OCI-LY7 (cell line): ENCODE measurements around the gene CRYBG2. TPM values are rescaled to one million over a fixed set of nuclear protein-coding genes. Genes with fewer than 3 reads are reported as not detected.

Experiments used
- BruUV-seq: library from RNA; stranded (reverse); fragments of 400-500 nt; replicated peaks from 2 replicates; lab custom pipeline; 2021; lab: Mats Ljungman, UMichigan
- CTCF ChIA-PET: fragments of 300-600 bp; sonication (Branson Sonifier 250); formaldehyde crosslinking; loops from one replicate; lab custom pipeline; 2022; ENCODE audit warnings: antibody characterized with exemption; ENCODE audit not compliant: unreplicated experiment; lab: Charles Lee
- POLR2A ChIA-PET: fragments of 300-600 bp; sonication (Branson Sonifier 250); formaldehyde crosslinking; loops from one replicate; lab custom pipeline; 2022; ENCODE audit warnings: antibody characterized with exemption; lab: Charles Lee
- DNase-seq: peaks from one replicate; pipeline ENCODE4 v3.0.0-alpha.2; 2015; ENCODE audit warnings: low spot score
- H2AFZ ChIP-seq: fragments of 200-600 bp; sonication (generic), shearing (Covaris generic); 2 replicates; pipeline ENCODE4 v1.6.1; 2014; ENCODE audit warnings: mild to moderate bottlenecking, antibody characterized with exemption, low read length, moderate library complexity
- H3K27ac ChIP-seq: fragments of 200-600 bp; sonication (generic); 2 replicates; pipeline ENCODE4 v1.5.1; 2014; ENCODE audit warnings: mixed run types, low read depth, mild to moderate bottlenecking, moderate library complexity, low read length, inconsistent platforms; ENCODE audit not compliant: poor library complexity, severe bottlenecking
- H3K36me3 ChIP-seq: fragments of 200-600 bp; sonication (generic); 2 replicates; pipeline ENCODE4 v1.6.1; 2014; ENCODE audit warnings: mild to moderate bottlenecking, antibody characterized with exemption, low read length, moderate library complexity, mixed read lengths; ENCODE audit not compliant: insufficient read depth
- H3K4me1 ChIP-seq: fragments of 200-600 bp; sonication (generic); 2 replicates; pipeline ENCODE4 v1.5.1; 2014; ENCODE audit warnings: mild to moderate bottlenecking, low read length; ENCODE audit not compliant: insufficient read depth, poor library complexity, severe bottlenecking
- H3K4me2 ChIP-seq: fragments of 200-600 bp; sonication (generic); 2 replicates; pipeline ENCODE4 v1.6.1; 2014; ENCODE audit warnings: mild to moderate bottlenecking, low read length
- H3K4me3 ChIP-seq: fragments of 200-600 bp; sonication (generic); 2 replicates; pipeline ENCODE4 v1.5.1; 2014; ENCODE audit warnings: mild to moderate bottlenecking, low read depth, low read length; ENCODE audit not compliant: poor library complexity, severe bottlenecking
- H3K79me2 ChIP-seq: fragments of 200-600 bp; sonication (generic); 2 replicates; pipeline ENCODE4 v1.6.1; 2016; ENCODE audit warnings: low read depth, mild to moderate bottlenecking, low read length, moderate library complexity, mixed read lengths; ENCODE audit not compliant: insufficient read depth
- H3K9me2 ChIP-seq: fragments of 200-600 bp; sonication (generic); 2 replicates; pipeline ENCODE4 v1.6.1; 2016; ENCODE audit warnings: mild to moderate bottlenecking, low read length, mixed read lengths; ENCODE audit not compliant: insufficient read depth
- H3K9me3 ChIP-seq: fragments of 200-600 bp; sonication (generic); 2 replicates; pipeline ENCODE4 v1.6.1; 2014; ENCODE audit warnings: mild to moderate bottlenecking, mixed run types, low read length, mixed read lengths
- H4K20me1 ChIP-seq: fragments of 200-600 bp; sonication (generic); 2 replicates; pipeline ENCODE4 v1.6.1; 2014; ENCODE audit warnings: mild to moderate bottlenecking, antibody characterized with exemption, low read length, moderate library complexity, mixed read lengths; ENCODE audit not compliant: insufficient read depth
- CTCF ChIP-seq: fragments of 200-600 bp; sonication (generic); conservative IDR thresholded peaks from 2 replicates; pipeline ENCODE4 v1.5.1; 2014; ENCODE audit warnings: mild to moderate bottlenecking, antibody characterized with exemption, low read length, moderate library complexity, mixed read lengths
- EZH2phosphoT487 ChIP-seq: fragments of 200-600 bp; sonication (generic); IDR thresholded peaks from 2 replicates; pipeline ENCODE4 v1.6.1; 2018; ENCODE audit warnings: low read depth, borderline replicate concordance, mild to moderate bottlenecking, mixed run types, antibody characterized with exemption, low read length, moderate library complexity, mixed read lengths
- intact Hi-C: fragments of 100-400 bp; cut with micrococcal nuclease; formaldehyde crosslinking; loops from one replicate; pipeline ENCODE4 v1.10.0; 2022; ENCODE audit not compliant: unreplicated experiment
- total RNA-seq, 2 experiments: library from RNA; depleted of rRNA in 1 of 2; stranded (reverse); fragments of >200 nt in 1 of 2; shearing (Covaris generic) in 1 of 2; gene quantifications; 2 replicates each; pipeline ENCODE4 v1.2.3, GENCODE V29; 2014 to 2022

CRYBG2 gene
- total RNA-seq, 2 experiments from 2014 or later: 1.3 to 5.5 TPM

- H3K27ac ChIP-seq: no peak overlapping the region
- ChIA-PET CTCF (interaction anchor here (0.5 kb wide), 1 partner anchor 12 kb away, joined by 3 read pairs; no protein-coding TSS in a partner anchor), POLR2A (no interaction called here)
- H3K36me3 ChIP-seq: no peaks in the 10 kb centered on the region
- peaks cover 9% of the 10 kb centered on the region for H3K4me1 ChIP-seq
- DNase-seq: no peak
- H3K9me2 ChIP-seq: no peaks in the 10 kb centered on the region
- no peaks in the 10 kb centered on the region for H3K79me2 ChIP-seq
- no peaks in the 10 kb centered on the region for H3K9me3 ChIP-seq
- no peak overlapping the region for H3K4me2 ChIP-seq
- no TSS peak for BruUV-seq
- TF ChIP-seq EZH2phosphoT487: no peak
- TF ChIP-seq CTCF: no peak
- H3K4me3 ChIP-seq: no peak overlapping the region
- H2AFZ ChIP-seq: no peak overlapping the region
- H4K20me1 ChIP-seq: no peaks in the 10 kb centered on the region
- intact Hi-C loops: loop anchor here (2.0 kb wide), 1 partner anchor 41 kb away; no protein-coding TSS in a partner anchor
These were observed 7.7 kb upstream of the CRYBG2 start for GRCh38 chr1:26361605-26362122.

GRCh38 chr1:26360807-26361604 lies 7.1 kb upstream of the CRYBG2 start:
- POLR2A ChIA-PET: no interaction called here
- CTCF ChIA-PET: interaction anchor here (0.6 kb wide), 1 partner anchor 73 kb away, joined by 3 read pairs; no protein-coding TSS in a partner anchor
- no peaks in the 10 kb centered on the region for H3K79me2 ChIP-seq
- peaks cover 9% of the 10 kb centered on the region for H3K4me1 ChIP-seq
- TF ChIP-seq EZH2phosphoT487: no peak
- TF ChIP-seq CTCF: no peak
- no peak overlapping the region for H3K27ac ChIP-seq
- H3K4me2 ChIP-seq: no peak overlapping the region
- H3K9me3 ChIP-seq: no peaks in the 10 kb centered on the region
- no peaks in the 10 kb centered on the region for H3K9me2 ChIP-seq
- BruUV-seq: no TSS peak
- H4K20me1 ChIP-seq: no peaks in the 10 kb centered on the region
- DNase-seq: no peak
- intact Hi-C loops: no loop called here
- H3K36me3 ChIP-seq: no peaks in the 10 kb centered on the region
- H3K4me3 ChIP-seq: no peak overlapping the region
- no peak overlapping the region for H2AFZ ChIP-seq
